Esophagus squamous epithelium (tissue), 5 donors: Measurements from ENCODE around the gene NR6A1. TPM values are rescaled to one million over a fixed set of nuclear protein-coding genes. Genes with fewer than 3 reads are reported as not detected.

ENCODE experiments used
- DNase-seq: peaks from one replicate; lab custom pipeline; 2025; lab: John Stamatoyannopoulos, UW
- H3K27ac ChIP-seq, 4 donors: fragments of 200-600 bp; sonication (generic); one replicate each; pipeline ENCODE4 v1.5.1; 2016 to 2019; ENCODE audit warnings: mild to moderate bottlenecking in 1 of 4
- H3K27me3 ChIP-seq, 4 donors: fragments of 200-600 bp; sonication (generic); 1 replicate in 3 of 4; 2 replicates in 1 of 4; pipeline versions ENCODE4 v1.5.1 to v1.6.0; 2017 to 2021; ENCODE audit warnings: antibody characterized with exemption in 1 of 4
- H3K36me3 ChIP-seq, 3 donors: fragments of 200-600 bp; sonication (generic); one replicate each; pipeline ENCODE4 v1.5.1; 2016 to 2019
- H3K4me1 ChIP-seq, 3 donors: fragments of 200-600 bp; sonication (generic); one replicate each; pipeline ENCODE4 v1.5.1; 2017 to 2019
- H3K4me3 ChIP-seq, 4 donors: fragments of 200-600 bp; sonication (generic); 1 replicate in 3 of 4; 2 replicates in 1 of 4; pipeline ENCODE4 v1.5.1; 2016 to 2019; ENCODE audit warnings: mild to moderate bottlenecking in 2 of 4, moderate library complexity in 1 of 4
- H3K9me3 ChIP-seq, 3 donors: fragments of 200-600 bp; sonication (generic); one replicate each; pipeline ENCODE4 v1.5.1; 2016 to 2019
- CTCF ChIP-seq, 6 experiments: fragments of 450-650 bp in 4 of 6; fragments of 200-600 bp in 2 of 6; sonication (generic) in 2 of 6; IDR thresholded peaks; one replicate each; pipeline ENCODE4 v1.5.1; 2016 to 2019; ENCODE audit warnings: antibody characterized with exemption in 6 of 6, mild to moderate bottlenecking in 4 of 6, moderate library complexity in 4 of 6
- POLR2A ChIP-seq, 4 donors: fragments of 450-650 bp; IDR thresholded peaks; one replicate each; pipeline ENCODE4 v1.6.1; 2017; ENCODE audit warnings: antibody characterized with exemption in 4 of 4, mild to moderate bottlenecking in 4 of 4, moderate library complexity in 3 of 4
- WGBS, 2 donors: methylation state at CpG; one replicate each; pipeline ENCODE4 v1.1.5; 2018; 5-methylcytosine and 5-hydroxymethylcytosine counted together
- intact Hi-C: fragments of 100-400 bp; cut with DNase I; formaldehyde crosslinking; loops from one replicate; pipeline ENCODE4 v1.15.0; 2022
- total RNA-seq, 4 donors: library from RNA; depleted of rRNA; stranded (reverse); fragments of >200 nt; gene quantifications; one replicate each; pipeline ENCODE4 v1.1.0, GENCODE V29; 2016
- donor health status: DM: yes; HTN: yes; CAD: no.

NR6A1 gene
- total RNA-seq, 4 donors from 2014 or later, result 1.9 to 4.0 (median 2.7) TPM

GRCh38 chr9:124485201-124485600, 285.9 kb downstream of the NR6A1 start:
- Histone ChIP-seq H3K36me3 (no peaks in the 10 kb centered on the region), H3K27ac (no peak overlapping the region), H3K4me1 (peaks cover 0 to 4% (median 0%) of the 10 kb centered on the region in 3 donors), H3K27me3 (peaks cover 0 to 99% (median 0%) of the 10 kb centered on the region in 4 donors), H3K9me3 (no peaks in the 10 kb centered on the region), H3K4me3 (no peak overlapping the region)
- WGBS, 2 donors, result 37 to 49% methylated on average over 4 to 10 of the region's 13 CpGs
- TF ChIP-seq POLR2A (IDR thresholded peaks at IDR 0.05), result no peak
- TF ChIP-seq CTCF (IDR thresholded peaks at IDR 0.05), result no peak
- intact Hi-C loops, result no loop called here
- no peak for DNase-seq

- no peak for DNase-seq
- H3K27me3 ChIP-seq, result peaks cover 0 to 99% (median 0%) of the 10 kb centered on the region in 4 donors
- 89 to 92% methylated on average over 7 of the region's 9 CpGs for WGBS, 2 donors
Observed at GRCh38 chr9:124483481-124483880, 287.6 kb downstream of the NR6A1 start.

GRCh38 chr9:124482431-124483031, 288.6 kb downstream of the NR6A1 start:
- Histone ChIP-seq H3K4me1 (peaks cover 0 to 9% (median 4%) of the 10 kb centered on the region in 3 donors), H3K27ac (no peak overlapping the region), H3K4me3 (no peak overlapping the region), H3K27me3 (peaks cover 0 to 99% (median 3%) of the 10 kb centered on the region in 4 donors), H3K9me3 (no peaks in the 10 kb centered on the region), H3K36me3 (no peaks in the 10 kb centered on the region)
- no peak for DNase-seq
- no peak for TF ChIP-seq POLR2A (IDR thresholded peaks at IDR 0.05)
- TF ChIP-seq CTCF (IDR thresholded peaks at IDR 0.05), result no peak
- 86% methylated on average over 6 of the region's 26 CpGs; no CpG with 5 or more reads in 1 of the 2 donors for WGBS, 2 donors
- intact Hi-C loops, result no loop called here

More at GRCh38 chr9:124483481-124483880, 287.6 kb downstream of the NR6A1 start:
- Histone ChIP-seq H3K36me3 (no peaks in the 10 kb centered on the region), H3K4me1 (peaks cover 0 to 4% (median 0%) of the 10 kb centered on the region in 3 donors), H3K9me3 (no peaks in the 10 kb centered on the region), H3K27ac (no peak overlapping the region), H3K4me3 (no peak overlapping the region)
- intact Hi-C loops, result no loop called here
- TF ChIP-seq POLR2A (IDR thresholded peaks at IDR 0.05) (no peak), CTCF (IDR thresholded peaks at IDR 0.05) (no peak)

- intact Hi-C loops, result no loop called here
Observed at GRCh38 chr9:124481115-124481514, 290.0 kb downstream of the NR6A1 start.

More at GRCh38 chr9:124481115-124481514, 290.0 kb downstream of the NR6A1 start:
- peaks cover 0 to 11% (median 8%) of the 10 kb centered on the region in 3 donors for H3K4me1 ChIP-seq
- peaks cover 2 to 99% (median 6%) of the 10 kb centered on the region in 4 donors for H3K27me3 ChIP-seq
- DNase-seq, result no peak
- TF ChIP-seq POLR2A (IDR thresholded peaks at IDR 0.05) (no peak), CTCF (IDR thresholded peaks at IDR 0.05) (no peak)
- 77% methylated on average over 6 of the region's 17 CpGs; no CpG with 5 or more reads in 1 of the 2 donors for WGBS, 2 donors
- no peak overlapping the region for H3K27ac ChIP-seq
- no peak overlapping the region for H3K4me3 ChIP-seq
- no peaks in the 10 kb centered on the region for H3K36me3 ChIP-seq
- H3K9me3 ChIP-seq, result no peaks in the 10 kb centered on the region
